NCI-H2081 (cell line): ENCODE measurements around the gene SH2D7.

Experiments used
- DNase-seq, 2 experiments: peaks; one replicate each; lab custom pipeline; 2025; lab: John Stamatoyannopoulos, UW

The SH2D7 gene

DNA sequence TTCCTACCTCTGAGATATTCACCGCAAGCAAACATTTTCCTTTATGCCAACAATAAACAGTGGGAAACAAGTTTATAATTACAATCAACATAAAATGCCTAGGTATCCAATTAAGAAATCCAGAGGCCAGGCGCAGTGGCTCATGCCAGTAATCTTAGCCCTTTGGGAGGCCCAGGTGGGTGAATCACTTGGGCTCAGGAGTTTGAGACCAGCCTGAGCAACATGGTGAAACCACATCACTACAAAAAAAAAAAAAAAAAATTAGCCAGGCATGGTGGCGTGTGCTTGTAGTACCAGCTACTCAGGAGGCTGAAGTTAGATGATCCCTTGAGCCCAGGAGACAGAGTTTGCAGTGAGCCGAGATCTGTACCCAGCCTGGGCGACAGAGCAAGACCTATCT, 32.1 kb upstream of the SH2D7 start:
- DNase-seq, result no peak

DNA sequence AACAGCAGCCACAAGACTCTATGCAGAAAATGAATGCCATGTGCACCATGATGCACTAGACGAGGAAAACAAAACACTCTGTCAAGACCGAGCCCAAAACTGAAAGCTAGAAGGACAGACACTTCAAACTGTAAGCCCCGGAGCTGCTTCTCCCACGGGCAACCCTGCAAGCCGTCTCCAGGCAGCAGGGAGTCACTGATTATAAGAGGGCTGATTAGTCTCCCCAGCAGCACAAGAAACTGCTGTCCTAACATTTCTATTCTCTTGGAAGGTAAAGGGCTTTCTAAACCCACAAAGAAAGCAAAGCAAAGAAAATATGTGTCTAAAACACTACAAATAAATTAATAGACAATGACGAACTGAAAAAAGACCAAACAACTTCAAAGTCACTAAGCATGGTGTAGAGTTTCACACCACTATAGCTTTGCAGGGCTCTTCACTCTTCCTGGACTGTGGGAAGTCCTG, 30.4 kb upstream of the SH2D7 start:
- DNase-seq, result no peak

- no peak for DNase-seq
Measured at GRCh38 chr15:78063217-78063616, 29.1 kb upstream of the SH2D7 start.

DNA sequence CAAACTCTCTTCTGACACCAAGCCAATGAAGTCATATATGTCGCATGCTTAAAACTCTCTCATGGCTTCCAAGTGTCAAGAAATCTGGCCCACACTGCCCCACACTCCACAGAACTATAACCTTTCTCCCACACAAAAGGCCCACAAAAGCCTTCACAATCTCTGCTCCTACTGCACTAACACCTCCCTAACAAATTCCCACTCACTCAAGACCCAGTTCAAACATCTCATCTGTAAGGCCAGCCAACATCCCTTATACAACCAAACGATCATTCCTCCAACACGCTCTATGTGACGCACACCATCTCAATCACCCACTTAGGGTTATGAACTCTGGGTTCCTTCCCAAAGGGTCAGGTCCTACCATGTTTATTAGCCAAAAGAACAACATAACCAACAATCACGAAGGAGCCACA, 28.4 kb upstream of the SH2D7 start:
- no peak for DNase-seq

GRCh38 chr15:78064544-78064943, 27.8 kb upstream of the SH2D7 start:
- no peak for DNase-seq

GRCh38 chr15:78065284-78065872, 27.0 kb upstream of the SH2D7 start:
- DNase-seq, result no peak

GRCh38 chr15:78065973-78066946, 26.1 kb upstream of the SH2D7 start:
- DNase-seq, result no peak

- DNase-seq, result peak in 1 of 2 experiments; percentile 31
Measured at GRCh38 chr15:78067328-78068228, 24.8 kb upstream of the SH2D7 start.

DNA sequence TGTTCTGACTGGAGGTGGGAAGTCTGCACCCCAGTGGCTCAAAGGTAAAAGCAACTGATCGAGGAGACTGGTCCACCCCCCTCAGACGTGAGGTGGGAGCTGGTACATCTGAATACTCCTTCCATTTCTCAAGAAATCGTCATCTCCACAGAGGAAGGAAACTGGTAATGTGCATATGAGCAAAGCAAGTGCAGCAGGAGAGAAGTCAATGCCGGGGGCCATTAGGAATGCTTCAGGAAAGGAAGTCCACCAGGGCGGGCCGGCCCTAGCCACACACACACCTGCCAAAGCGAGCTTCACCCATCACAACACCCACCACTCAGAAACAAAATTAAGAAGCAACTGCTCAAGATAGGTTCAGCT, 23.3 kb upstream of the SH2D7 start:
- DNase-seq, result no peak

DNA sequence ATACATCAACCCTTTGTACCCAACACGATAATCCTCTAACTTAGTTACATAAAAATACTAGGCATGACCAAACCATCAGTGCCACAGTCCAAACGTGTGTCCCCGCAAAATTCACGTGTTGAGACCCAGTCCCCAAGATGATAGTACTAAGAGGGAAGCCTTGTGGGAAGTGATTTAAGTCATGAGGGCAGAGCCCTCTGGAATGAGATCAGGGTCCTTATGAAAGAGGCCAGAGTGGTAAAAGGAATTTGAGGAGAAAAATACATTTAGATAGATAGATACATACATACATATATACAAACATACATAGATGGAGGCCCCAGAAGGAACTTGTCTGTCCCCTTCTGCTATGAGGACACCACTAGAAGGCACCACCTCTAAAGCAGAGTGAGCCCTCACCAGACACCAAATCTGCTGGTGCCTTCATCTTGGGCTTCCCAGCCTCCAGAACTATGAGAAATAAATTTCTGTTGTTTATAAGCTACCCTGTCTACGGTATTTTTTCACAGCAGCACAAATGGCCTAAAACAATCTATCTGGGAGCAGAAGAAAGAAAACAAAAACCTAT, 22.8 kb upstream of the SH2D7 start:
- no peak for DNase-seq

DNA sequence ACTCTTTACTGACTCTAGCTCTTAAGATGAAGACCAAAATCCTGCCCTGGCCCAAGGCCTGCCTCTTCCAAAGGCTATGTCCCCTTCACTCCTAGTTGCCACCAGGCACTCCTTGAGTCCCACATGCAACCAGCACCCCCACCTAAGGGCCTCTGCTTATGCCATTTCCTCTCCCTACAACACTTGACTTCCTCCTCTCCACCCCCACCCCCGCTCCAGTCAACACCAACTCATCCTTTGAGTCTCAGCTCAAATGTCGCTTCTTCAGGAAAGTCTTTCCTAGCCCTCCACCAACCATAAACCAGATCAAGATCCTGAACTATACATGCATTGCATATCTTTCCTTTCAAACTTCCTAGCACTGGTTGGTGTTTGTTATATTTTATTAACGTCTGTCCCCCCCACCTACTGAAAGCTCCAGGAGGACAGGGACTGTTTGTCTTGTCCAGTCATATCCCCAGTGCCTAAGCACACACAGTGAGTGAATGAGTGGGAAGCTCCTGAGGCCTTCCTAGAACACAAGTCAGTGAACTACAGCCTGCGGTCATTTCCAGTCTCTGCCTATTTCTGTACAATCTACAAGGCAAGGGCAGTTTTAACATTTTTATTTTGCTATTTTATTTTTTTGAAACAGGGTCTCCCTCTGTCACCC, 22.2 kb upstream of the SH2D7 start:
- no peak for DNase-seq

GRCh38 chr15:78071383-78071782, 21.0 kb upstream of the SH2D7 start:
- DNase-seq, result no peak

GRCh38 chr15:78072080-78072892, 20.1 kb upstream of the SH2D7 start:
- peak in 1 of 2 experiments; percentile 23 for DNase-seq

DNA sequence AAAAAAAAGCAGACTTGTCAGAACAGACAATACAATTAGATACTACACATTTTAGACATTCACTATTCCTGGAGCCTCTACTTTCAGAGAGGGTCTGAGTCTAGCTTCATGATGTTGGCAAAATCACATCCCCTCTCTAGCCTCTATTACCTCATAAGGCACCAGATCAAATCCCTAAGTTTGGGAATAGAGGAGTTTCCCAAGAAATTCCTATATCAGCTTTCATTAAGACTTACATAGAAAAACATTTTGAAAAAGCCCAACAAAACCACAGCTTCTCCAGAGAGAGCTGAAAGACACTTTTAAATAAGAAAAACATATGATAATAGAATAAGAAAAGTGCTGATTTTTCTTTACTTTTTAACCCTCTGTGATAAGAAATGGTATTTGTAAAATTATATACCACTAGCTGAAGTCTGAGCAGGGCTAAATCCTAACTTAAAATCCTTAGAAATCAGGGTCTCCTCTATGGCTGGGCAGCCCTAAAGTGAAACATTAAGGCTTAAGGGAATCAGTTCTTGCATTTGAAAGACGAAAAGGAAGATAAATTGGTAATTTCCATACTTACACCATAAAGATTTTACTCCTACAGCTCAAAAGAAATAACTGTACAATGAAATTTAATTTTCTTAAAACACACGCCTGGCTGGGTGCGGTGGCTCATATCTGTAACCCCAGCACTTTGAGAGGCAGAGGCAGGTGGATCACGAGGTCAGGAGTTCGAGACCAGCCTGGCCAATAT, 19.1 kb upstream of the SH2D7 start:
- no peak for DNase-seq

DNA sequence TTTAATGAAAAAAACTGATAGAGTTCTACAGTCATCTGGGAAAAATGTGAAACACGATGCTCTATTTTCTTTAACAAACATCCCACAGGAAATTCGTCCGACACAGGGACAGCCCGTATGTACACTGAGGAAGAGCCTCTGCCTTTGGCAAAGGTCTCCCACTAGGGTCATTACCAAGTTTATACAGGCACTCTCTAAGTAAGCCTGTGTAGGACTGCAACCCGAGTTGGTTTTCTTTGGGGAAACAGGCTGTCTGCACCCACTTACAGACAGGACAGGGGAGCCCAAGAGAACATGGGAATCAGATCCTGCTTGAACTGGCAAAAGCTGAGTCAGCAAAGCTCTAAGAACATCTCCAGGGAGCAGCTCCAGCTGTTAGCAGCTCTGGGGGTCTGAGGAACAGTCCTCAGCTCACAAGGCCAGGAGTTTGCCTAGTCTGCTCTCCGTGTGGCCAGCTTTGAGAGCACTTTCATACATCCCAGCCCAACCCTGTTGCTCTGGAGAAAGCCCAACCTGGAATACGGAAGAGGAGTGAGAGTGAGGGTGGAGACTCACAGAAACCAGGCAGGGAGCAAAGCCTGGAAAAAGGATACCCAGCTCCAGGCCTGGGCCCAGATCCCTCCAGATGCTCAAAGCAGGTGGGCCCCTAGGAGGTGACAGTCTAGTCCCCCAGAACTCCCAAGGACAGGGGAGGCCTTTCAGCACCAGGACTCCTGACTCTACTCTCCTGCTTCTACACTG, 16.7 kb upstream of the SH2D7 start:
- DNase-seq, result no peak

DNA sequence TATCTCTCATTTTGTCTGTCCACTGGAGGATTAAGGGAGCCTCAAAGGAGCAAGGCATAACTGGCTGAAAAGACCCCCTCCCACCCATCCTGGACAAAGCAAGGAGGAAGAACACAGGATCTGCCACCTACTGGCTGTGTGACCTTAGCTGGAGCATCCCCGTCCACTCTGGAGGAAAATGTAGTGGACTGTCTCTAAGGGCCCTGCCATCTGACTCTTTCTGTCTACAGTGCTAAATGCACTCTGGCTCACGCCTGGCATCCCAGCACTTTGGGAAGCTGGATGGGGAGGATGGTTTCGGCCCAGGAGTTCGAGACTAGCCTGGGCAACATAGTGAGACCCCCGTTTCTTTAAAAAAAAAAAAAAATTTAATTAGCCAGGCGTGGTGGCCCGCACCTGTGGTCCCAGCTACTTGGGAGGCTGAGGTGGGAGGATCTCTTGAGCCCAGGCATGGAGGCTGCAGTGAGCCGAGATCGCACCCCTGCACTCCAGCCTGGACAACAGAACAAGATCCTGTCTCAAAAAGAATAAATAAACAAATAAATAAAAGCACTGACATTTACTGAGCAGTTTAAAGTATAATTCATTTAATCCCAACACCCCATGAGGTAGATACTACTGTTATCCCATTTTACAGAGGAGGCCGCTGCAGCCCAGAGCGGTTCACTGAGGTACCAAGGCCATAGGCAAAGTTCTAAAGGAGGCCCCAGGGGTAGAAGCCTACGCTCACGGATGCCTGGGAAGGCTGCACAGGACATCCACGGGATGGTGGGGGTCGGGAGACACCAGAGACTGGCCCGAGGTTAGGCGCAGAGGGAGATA, 15.9 kb upstream of the SH2D7 start:
- DNase-seq, result no peak

DNA sequence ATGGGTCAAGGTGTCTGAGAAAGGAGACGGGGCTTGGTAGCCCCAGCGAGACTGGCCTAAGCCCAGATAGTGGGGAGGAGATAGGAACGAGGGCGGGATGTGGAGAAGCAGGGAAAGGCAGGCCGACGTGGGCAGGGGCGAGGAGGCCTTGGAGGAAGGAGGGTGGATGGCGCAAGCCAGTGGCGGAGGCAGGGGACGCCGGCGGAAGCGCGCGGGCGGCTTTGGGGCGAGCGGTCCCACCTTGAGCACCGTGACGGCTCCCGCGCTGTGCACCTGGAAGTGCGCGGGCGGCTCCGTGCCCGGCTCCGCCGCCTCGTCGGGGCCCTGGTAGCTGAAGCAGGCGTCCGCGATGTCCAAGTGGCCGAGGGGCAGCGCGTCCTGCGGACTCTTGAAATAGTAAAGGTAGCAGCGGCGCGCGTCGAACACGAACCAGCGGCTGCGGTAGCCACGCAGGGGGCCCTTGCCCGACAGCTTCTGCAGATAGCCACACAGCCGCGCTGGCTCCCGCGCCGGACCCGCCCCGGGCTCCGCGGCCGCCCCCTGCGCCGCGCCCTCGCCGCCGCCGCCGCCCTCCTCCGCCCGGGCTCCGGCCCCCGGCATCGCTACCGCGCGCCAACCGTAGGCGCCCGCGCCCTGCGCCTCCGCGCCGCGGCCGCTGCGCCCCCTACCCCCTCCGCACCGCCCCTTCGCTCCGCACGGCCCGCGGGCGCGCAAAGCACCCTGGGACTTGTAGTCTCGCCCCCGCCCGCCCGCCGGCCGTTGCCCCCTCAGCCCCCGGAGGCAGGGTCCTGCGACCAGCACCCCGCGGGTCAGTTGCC, 15.1 kb upstream of the SH2D7 start, which contains the start of gene TBC1D2B:
Gene TBC1D2B, minus strand, starts transcription at position 659 of the 818 bp plus-strand sequence. Its CDS starts 59 bp downstream, at position 600.
- DNase-seq, result peak; percentile 55 to 73
